TTC549 (cell line): ENCODE measurements around the gene CFB.
"Not testable (repeated sequence)": the region's sequence is repeated elsewhere in the genome, so short reads cannot be mapped to it uniquely, and the experiment has no call there.

Source experiments
- FAIRE-seq: peaks from 2 replicates; lab custom pipeline; 2012; peaks lifted over from hg19 to GRCh38; lab: Jason Lieb, UNC

The CFB gene

DNA sequence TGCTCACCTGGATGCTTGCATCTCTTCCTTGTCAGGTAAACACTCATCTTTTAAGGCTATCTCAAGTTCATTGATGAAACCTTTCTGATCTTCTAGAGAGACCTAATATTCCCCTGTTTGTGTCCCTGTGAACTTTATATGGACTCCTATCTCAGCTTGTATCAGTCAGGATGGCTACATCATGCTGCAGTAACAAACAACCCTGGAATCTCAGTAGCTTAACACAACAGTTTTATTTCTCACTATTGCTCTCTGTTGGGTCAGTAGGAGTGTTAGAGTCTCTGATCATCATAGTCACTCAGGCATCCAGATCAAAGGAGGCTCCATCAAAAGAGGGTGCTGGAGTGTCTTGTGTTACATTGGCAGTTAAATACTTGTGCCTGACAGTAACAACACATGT, 30.5 kb upstream of the CFB start:
- FAIRE-seq, result no peak

DNA sequence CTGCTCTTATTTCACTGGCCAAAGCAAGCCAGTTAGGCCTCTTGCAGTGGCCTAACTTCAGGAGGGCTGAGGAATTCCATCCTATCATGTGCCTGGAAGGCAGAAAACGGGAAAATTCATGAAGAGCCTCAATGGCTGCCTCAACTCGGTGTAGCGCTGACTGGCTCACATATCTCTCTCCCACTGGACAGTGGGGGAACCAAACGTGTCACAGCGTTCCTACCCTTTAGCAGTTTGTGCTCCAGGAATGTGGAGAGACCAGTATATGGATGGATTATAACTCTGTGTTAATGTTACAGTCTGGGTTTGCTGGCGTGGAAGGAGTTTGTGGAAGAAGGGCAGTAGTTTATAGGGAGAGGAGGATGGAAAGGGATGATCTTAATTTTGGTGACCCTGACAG, 30.1 kb upstream of the CFB start:
- no peak for FAIRE-seq

DNA sequence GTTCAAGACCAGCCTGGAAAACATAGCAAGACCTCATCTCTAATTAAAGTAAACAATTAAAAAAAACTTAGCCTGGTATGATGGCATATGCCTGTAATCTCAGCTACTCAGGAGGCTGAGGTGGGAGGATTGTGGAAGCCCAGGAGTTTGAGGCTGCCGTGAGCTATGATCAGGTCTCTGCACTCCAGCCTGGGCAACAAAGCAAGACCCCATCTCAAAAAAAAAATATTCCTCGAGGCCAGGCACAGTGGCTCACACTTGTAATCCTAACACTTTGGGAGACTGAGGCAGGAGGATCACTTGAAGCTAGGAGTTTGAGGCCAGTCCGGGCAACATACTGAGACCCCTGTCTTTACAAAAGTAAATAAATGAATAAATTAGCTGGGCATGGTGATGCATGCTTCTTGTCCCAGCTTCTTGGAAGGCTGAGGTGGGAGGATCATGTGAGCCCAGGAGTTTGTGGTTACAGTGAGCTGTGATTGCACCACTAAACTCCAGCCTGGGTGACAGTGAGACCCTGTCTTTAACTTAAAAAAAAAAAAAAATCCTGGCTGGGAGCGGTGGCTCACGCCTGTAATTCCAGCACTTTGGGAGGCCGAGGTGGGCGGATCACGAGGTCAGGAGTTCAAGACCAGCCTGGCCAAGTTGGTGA, 27.7 kb upstream of the CFB start:
- FAIRE-seq, result no peak

DNA sequence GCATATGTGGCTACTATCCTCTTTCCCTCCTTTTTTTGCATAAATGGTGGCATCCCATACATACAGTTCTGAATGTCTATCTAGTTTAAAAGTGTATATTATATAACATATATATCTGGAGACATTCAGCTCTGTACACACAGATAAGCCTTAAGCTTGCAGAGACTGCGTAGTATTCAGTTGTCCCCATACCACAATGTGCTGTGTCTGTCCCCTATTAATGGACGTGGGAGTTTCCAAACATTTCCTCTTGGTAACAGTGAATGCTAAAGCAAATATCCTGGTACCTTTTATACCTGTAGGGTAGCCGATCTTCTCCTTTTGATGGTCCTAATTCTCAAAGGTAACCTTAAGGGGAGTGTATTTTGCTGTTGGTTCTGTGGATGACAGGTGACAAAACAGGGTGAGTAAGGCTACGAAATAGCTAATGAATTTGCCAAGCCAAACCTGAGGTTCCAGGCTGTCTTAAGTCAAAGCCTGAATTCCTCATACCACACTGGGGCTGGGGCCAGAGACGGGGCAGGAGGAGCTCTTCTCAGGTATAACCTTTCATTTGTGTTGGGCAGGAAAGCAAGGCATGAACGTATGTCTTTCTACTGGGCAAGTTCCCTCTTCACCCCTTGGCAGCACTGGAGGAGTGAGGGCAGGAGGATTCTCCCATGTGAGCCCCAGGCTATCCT, 26.1 kb upstream of the CFB start:
- FAIRE-seq, result no peak

DNA sequence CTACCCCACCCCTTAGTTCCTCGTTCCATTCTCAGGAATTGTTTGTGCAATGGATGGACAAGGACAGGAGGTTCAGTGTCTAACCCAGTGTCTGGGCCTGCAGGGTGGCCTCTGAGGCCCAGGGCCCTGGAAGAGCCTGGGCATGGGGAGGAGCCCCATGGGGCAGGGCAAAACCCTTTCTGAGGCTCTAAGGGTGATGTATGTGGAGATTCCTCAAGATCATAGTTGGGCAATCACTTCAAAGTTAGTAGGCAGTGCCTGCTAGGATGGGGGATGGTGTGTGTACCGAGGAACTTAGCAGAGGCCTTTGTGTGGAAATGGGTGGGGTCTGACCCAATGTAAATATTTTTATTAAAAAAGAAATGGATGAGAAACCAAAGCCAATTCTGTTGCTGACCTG, 25.1 kb upstream of the CFB start:
- no peak for FAIRE-seq

DNA sequence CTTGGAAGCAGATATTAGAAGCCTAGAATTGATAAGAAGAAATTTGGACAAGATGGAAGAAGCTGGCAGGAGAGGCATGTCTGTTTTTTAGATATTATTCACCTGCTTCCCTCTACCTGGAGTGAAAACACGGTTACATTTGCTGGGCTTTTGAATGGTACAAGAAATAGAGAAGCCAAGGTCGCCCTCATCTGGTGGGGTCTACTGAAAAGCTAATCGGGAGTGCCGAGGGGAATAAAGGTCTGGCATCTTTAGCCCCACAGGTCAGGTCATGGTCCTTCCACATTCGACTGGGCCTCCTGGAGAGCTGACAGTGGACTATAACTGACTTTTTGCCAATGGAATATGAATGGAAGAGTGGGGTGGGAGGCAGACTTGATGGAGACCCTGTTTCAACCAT, 23.0 kb upstream of the CFB start:
- FAIRE-seq, result no peak

DNA sequence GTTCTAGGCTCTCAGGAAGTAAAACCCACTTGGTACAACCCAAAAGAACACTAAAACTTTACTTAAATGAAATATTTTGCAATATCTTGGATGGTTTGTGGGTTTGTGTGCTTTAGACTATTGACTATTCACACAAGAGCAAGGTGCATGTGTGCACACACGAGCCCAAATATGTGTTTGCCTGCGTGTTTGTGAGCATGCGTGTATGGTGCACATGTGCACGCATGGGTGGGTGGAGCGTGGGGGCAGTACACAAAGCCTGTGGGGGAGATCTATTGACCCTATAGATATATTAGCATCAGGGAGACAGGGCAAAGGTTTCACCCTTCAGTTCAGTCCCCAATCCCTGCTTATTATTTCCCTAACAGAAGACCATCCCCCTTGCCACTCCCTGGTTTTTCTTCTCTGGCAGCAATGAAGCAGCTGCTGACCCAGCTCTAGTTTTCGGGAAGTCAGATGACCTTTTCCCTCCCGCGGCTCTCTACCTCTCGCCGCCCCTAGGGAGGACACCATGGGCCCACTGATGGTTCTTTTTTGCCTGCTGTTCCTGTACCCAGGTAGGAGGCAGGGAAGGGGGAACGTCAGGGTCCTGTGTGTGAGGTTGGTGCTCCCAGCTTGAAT, 18.5 kb upstream of the CFB start, which contains the start of gene C2:
Gene C2, plus strand, starts transcription at position 476 of the 621 bp plus-strand sequence. Its CDS starts 36 bp downstream, at position 512.
- no peak for FAIRE-seq

DNA sequence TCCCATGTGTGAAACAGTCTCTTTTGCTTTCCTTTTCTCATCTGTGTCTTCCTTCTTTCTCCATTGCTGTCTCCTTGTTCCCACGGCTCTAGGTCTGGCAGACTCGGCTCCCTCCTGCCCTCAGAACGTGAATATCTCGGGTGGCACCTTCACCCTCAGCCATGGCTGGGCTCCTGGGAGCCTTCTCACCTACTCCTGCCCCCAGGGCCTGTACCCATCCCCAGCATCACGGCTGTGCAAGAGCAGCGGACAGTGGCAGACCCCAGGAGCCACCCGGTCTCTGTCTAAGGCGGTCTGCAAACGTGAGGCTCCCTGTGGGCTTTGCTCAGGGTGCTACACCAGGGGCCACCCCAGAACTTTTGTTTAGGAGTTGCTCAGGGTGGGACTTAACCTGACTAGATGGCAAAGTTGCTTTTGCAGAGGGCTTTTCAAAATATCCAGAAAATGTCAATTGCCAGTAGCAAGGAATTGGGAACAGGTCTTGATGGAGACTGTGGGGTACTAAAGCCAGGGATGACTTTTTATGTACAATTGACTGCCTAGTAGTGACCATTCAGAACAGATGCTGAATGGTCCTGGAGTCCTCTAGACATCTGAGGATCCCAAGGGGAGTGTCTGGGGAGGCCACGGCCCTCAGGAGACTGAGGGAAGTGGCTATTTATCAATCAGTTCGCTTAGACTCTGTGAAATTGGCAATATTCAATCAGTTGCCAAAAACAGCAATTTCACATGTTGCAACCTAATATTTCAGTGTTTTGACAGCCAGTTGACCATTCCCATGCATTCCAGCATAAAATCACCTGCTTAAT, 17.8 kb upstream of the CFB start:
- FAIRE-seq, result no peak

DNA sequence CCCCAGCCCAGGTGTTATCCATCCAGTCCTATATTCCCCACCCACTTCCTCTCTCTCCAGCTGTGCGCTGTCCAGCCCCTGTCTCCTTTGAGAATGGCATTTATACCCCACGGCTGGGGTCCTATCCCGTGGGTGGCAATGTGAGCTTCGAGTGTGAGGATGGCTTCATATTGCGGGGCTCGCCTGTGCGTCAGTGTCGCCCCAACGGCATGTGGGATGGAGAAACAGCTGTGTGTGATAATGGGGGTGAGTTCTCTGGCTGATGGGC, 17.3 kb upstream of the CFB start:
- no peak for FAIRE-seq

DNA sequence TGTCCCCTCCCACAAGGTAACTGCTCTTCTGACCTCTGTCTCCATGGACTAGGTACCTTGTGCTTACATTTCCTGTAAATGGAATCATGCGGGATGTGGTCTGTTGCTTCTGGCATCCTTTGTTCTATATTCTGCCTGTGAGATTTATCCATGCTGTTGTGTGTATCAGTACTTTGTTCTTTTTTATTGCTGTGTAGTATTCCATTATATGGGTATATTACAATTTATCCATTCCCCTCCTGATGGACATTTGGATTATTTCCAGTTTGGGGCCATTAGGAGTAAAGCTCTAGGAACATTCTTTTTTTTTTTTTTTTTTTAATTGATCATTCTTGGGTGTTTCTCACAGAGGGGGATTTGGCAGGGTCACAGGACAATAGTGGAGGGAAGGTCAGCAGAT, 14.9 kb upstream of the CFB start:
- no peak for FAIRE-seq

DNA sequence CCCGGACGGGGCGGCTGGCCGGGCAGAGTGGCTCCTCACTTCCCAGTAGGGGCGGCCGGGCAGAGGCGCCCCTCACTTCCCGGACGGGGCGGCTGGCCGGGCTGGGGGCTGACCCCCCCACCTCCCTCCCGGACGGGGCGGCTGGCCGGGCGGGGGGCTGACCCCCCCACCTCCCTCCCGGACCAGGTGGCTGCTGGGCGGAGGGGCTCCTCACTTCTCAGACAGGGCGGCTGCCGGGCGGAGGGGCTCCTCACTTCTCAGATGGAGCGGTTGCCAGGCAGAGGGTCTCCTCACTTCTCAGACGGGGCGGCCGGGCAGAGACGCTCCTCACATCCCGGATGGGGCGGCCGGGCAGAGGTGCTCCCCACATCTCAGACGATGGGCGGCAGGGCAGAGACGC, 13.8 kb upstream of the CFB start:
- FAIRE-seq, result not testable (repeated sequence)

DNA sequence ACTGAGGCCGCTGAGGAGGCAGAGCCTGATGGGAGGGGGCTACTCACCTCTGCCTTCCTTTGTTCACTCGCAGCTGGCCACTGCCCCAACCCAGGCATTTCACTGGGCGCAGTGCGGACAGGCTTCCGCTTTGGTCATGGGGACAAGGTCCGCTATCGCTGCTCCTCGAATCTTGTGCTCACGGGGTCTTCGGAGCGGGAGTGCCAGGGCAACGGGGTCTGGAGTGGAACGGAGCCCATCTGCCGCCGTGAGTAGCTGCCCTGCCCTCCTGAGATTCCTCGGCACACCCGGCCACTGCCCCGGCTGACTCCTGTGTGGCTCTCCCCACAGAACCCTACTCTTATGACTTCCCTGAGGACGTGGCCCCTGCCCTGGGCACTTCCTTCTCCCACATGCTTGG, 12.4 kb upstream of the CFB start:
- FAIRE-seq, result no peak

DNA sequence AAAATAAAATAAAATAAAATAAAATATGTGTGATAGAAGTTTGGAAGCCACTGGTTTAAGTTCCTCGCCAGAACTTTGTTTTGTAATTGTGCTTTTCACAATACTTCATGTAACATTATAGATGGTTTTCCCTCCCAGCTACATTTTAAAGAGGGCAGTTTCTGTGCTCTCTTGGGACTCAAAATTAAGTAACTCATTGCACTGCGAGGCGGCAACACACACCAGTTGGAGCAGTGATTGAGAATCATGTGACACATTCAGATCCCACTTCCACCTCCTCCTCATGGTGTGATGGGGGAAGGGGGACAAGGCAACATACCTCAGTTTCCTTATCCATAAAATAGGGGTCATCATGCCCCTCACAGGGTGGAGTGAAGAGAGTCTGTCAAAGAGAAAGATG, 10.9 kb upstream of the CFB start:
- no peak for FAIRE-seq

DNA sequence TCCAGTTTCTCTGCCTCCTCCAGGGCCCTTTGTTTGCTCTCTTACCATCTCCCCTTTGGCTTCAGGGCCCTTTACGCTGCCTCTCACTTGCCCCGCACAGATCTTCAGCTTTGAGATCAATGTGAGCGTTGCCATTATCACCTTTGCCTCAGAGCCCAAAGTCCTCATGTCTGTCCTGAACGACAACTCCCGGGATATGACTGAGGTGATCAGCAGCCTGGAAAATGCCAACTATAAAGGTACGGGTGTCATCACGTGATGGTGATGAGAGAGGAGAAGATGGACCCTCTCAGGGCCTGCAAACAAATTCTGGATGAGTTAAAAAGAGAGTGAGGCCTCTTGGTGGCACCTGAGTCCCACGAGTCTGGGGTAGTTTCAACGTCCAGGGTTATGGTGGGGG, 10.1 kb upstream of the CFB start:
- FAIRE-seq, result no peak

DNA sequence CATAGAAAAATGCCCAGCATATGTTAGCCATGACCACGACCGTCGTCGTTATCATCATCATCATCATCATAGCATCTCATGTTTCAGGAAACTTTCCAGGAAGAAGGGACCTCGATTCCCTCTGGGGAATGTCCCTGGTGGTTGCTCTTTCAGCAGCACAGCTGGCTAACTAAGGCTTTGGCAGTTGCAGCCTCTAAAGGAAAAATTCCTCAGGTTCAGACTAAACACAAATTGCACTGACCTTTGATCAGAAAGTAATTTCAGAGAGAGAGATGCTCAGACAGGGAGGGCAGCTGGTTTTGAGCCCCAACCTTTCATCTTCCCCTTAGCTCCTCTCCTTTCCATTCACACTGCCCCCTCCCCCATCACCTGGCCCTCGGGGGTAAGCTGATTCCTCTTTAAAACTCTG, 5.6 kb upstream of the CFB start:
- no peak for FAIRE-seq

DNA sequence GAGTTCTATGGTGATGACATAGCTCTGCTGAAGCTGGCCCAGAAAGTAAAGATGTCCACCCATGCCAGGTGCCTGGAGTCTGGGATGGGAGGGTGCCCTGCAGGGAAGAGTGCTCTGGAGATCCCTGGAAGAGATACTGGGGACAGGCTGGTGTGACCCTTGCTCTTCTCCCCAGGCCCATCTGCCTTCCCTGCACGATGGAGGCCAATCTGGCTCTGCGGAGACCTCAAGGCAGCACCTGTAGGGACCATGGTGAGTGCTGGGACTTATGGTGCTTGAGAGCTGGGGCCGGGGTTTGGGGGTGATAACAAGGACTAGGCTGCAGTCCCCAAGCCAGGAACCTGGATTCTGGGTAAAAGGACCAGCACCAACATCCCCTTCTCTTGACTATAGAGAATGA, 2.2 kb upstream of the CFB start:
- no peak for FAIRE-seq

DNA sequence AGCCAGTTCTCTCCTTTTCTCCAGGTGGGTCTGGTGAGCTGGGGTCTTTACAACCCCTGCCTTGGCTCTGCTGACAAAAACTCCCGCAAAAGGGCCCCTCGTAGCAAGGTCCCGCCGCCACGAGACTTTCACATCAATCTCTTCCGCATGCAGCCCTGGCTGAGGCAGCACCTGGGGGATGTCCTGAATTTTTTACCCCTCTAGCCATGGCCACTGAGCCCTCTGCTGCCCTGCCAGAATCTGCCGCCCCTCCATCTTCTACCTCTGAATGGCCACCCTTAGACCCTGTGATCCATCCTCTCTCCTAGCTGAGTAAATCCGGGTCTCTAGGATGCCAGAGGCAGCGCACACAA, 765 bp upstream of the CFB start:
- FAIRE-seq, result no peak

DNA sequence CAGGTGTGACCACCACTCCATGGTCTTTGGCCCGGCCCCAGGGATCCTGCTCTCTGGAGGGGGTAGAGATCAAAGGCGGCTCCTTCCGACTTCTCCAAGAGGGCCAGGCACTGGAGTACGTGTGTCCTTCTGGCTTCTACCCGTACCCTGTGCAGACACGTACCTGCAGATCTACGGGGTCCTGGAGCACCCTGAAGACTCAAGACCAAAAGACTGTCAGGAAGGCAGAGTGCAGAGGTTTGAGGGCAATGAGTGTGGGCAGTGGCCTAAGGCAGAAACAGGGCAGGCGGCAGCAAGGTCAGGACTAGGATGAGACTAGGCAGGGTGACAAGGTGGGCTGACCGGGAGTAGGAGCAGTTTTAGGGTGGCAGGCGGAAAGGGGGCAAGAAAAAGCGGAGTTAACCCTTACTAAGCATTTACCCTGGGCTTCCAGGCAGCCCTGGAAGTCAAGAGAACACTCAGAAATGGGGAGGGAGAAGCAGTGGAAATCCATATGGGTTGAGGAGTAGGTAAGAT, 533 bp downstream of the CFB start:
- FAIRE-seq, result no peak

DNA sequence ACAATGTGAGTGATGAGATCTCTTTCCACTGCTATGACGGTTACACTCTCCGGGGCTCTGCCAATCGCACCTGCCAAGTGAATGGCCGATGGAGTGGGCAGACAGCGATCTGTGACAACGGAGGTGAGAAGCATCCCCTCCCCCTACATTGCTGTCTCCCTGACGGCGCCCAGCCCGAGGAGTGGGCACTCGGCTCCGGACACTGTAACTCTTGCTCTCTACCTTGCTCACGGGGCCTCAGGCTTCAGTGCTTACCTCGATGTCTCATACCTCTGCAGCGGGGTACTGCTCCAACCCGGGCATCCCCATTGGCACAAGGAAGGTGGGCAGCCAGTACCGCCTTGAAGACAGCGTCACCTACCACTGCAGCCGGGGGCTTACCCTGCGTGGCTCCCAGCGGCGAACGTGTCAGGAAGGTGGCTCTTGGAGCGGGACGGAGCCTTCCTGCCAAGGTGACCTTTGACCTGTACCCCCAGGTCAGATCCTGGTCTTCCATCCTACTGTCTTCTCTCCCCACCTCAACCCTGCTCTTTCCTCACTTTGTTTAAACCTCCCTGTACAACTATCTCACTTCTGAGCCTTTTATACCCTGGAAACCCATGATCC, 1.3 kb downstream of the CFB start:
- no peak for FAIRE-seq

DNA sequence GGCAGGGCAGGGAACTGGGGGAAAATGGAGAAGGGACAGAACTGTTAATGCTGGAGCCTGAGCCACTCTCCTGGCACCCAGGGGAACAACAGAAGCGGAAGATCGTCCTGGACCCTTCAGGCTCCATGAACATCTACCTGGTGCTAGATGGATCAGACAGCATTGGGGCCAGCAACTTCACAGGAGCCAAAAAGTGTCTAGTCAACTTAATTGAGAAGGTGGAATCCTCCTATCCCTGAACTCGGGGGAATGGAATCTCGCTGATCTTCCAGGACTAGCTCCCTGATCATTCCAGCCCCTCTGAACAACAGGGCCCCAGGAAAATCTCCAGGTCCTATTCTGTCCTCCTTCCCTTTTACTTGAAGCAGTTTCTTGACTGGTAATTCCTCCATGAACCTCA, 2.0 kb downstream of the CFB start:
- FAIRE-seq, result no peak

DNA sequence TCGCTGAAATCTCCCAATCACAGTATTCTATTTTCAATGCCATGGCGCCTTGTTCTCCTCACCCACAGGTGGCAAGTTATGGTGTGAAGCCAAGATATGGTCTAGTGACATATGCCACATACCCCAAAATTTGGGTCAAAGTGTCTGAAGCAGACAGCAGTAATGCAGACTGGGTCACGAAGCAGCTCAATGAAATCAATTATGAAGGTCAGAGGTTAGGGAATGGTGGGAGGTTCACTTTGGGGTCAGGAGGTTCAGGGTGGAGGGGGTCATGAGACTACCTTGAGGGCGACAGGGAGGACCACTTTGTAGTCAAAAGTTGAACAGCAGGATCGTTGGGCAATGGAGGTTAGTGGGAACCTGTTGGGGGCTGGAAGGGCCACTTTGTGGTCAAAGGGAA, 2.4 kb downstream of the CFB start:
- FAIRE-seq, result no peak

DNA sequence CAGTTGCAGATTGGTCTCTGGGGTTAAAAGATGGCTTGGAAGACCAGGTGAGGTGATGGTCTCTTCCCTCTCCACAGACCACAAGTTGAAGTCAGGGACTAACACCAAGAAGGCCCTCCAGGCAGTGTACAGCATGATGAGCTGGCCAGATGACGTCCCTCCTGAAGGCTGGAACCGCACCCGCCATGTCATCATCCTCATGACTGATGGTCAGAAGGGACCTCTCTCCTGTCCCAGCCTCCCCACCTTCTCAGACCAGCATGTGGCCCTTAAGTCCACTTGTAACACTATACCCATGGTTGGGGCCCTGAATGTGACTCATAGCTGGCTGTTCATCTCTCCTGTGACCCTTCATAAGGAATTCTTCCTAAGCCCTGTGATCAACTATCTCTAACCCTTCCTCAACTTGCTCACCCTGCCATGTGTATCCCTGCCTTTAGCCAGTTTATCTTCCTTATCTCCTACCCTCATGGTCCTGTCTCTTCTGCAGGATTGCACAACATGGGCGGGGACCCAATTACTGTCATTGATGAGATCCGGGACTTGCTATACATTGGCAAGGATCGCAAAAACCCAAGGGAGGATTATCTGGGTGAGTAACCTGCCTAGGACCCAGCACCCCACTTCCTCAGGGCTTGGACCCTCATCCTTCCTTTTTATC, 3.0 kb downstream of the CFB start:
- FAIRE-seq, result no peak
